HUES6 (cell line): ENCODE measurements around the gene TUFT1.

ENCODE experiments used
- H3K27ac ChIP-seq: 2 replicates; pipeline ENCODE4 v1.7.0; 2013; ENCODE audit warnings: low read depth, mild to moderate bottlenecking, low read length, inconsistent platforms
- H3K27me3 ChIP-seq: 2 replicates; pipeline ENCODE4 v1.6.1; 2013; ENCODE audit warnings: low read length; ENCODE audit not compliant: control insufficient read depth, insufficient read depth
- H3K36me3 ChIP-seq: 2 replicates; pipeline ENCODE4 v1.6.1; 2013; ENCODE audit warnings: low read length; ENCODE audit not compliant: control insufficient read depth, insufficient read depth
- H3K4me1 ChIP-seq: 2 replicates; pipeline ENCODE4 v1.6.1; 2013; ENCODE audit warnings: low read length; ENCODE audit not compliant: control insufficient read depth, insufficient read depth
- H3K4me3 ChIP-seq: 2 replicates; pipeline ENCODE4 v1.5.1; 2013; ENCODE audit warnings: low read depth, low read length
- H3K9ac ChIP-seq: one replicate; pipeline ENCODE4 v1.6.1; 2013; ENCODE audit warnings: mild to moderate bottlenecking, low read length
- H3K9me3 ChIP-seq: 2 replicates; pipeline ENCODE4 v1.6.1; 2013; ENCODE audit warnings: low read depth, low read length; ENCODE audit not compliant: control insufficient read depth, insufficient read depth

Gene TUFT1

GRCh38 chr1:151556052-151556451 lies 15.9 kb downstream of the TUFT1 start:
- Histone ChIP-seq H3K27me3 (no peaks in the 10 kb centered on the region), H3K9me3 (no peaks in the 10 kb centered on the region), H3K4me3 (no peak overlapping the region), H3K9ac (no peak overlapping the region), H3K27ac (no peak overlapping the region), H3K36me3 (no peaks in the 10 kb centered on the region), H3K4me1 (no peaks in the 10 kb centered on the region)

- H3K27me3 ChIP-seq: no peaks in the 10 kb centered on the region
- H3K4me3 ChIP-seq: no peak overlapping the region
- H3K9ac ChIP-seq: no peak overlapping the region
- H3K27ac ChIP-seq: no peak overlapping the region
- peaks cover 31% of the 10 kb centered on the region for H3K36me3 ChIP-seq
- H3K4me1 ChIP-seq: peaks cover 4% of the 10 kb centered on the region; the same call in 1 of the 2 replicates
- no peaks in the 10 kb centered on the region for H3K9me3 ChIP-seq
Observed at GRCh38 chr1:151562661-151563060, 22.6 kb downstream of the TUFT1 start.

- Histone ChIP-seq H3K4me1 (peaks cover 4% of the 10 kb centered on the region; the same call in 1 of the 2 replicates), H3K4me3 (no peak overlapping the region), H3K27me3 (no peaks in the 10 kb centered on the region), H3K36me3 (peaks cover 32% of the 10 kb centered on the region), H3K9ac (no peak overlapping the region), H3K9me3 (no peaks in the 10 kb centered on the region), H3K27ac (no peak overlapping the region)
Observed at GRCh38 chr1:151563376-151563775, 23.3 kb downstream of the TUFT1 start.

- Histone ChIP-seq H3K36me3 (peaks cover 51% of the 10 kb centered on the region), H3K27me3 (no peaks in the 10 kb centered on the region), H3K4me1 (peaks cover 4% of the 10 kb centered on the region; the same call in 1 of the 2 replicates), H3K9me3 (no peaks in the 10 kb centered on the region), H3K9ac (no peak overlapping the region), H3K27ac (no peak overlapping the region), H3K4me3 (no peak overlapping the region)
Observed at GRCh38 chr1:151565502-151566189, 25.5 kb downstream of the TUFT1 start.

GRCh38 chr1:151568626-151569088 lies 28.5 kb downstream of the TUFT1 start:
- Histone ChIP-seq H3K9ac (no peak overlapping the region), H3K4me1 (peaks cover 4% of the 10 kb centered on the region; the same call in 1 of the 2 replicates), H3K27ac (no peak overlapping the region), H3K36me3 (peaks cover 53% of the 10 kb centered on the region), H3K4me3 (no peak overlapping the region), H3K27me3 (no peaks in the 10 kb centered on the region), H3K9me3 (no peaks in the 10 kb centered on the region)

- no peak overlapping the region for H3K27ac ChIP-seq
- H3K4me3 ChIP-seq: no peak overlapping the region
- no peaks in the 10 kb centered on the region for H3K9me3 ChIP-seq
- no peaks in the 10 kb centered on the region for H3K27me3 ChIP-seq
- no peak overlapping the region for H3K9ac ChIP-seq
- H3K36me3 ChIP-seq: peaks cover 60% of the 10 kb centered on the region
- no peaks in the 10 kb centered on the region for H3K4me1 ChIP-seq
Observed at GRCh38 chr1:151570819-151571218, 30.7 kb downstream of the TUFT1 start.

- no peaks in the 10 kb centered on the region for H3K9me3 ChIP-seq
- no peaks in the 10 kb centered on the region for H3K27me3 ChIP-seq
- H3K4me3 ChIP-seq: no peak overlapping the region
- no peak overlapping the region for H3K9ac ChIP-seq
- peaks cover 57% of the 10 kb centered on the region for H3K36me3 ChIP-seq
- H3K4me1 ChIP-seq: peaks cover 7% of the 10 kb centered on the region
- H3K27ac ChIP-seq: no peak overlapping the region
Observed at GRCh38 chr1:151574575-151575529, 34.7 kb downstream of the TUFT1 start.

- Histone ChIP-seq H3K9me3 (no peaks in the 10 kb centered on the region), H3K27me3 (no peaks in the 10 kb centered on the region), H3K36me3 (peaks cover 68% of the 10 kb centered on the region), H3K4me3 (no peak overlapping the region), H3K27ac (no peak overlapping the region), H3K4me1 (peaks cover 7% of the 10 kb centered on the region), H3K9ac (no peak overlapping the region)
Observed at GRCh38 chr1:151577173-151577572, 37.1 kb downstream of the TUFT1 start.

- H3K9me3 ChIP-seq: no peaks in the 10 kb centered on the region
- H3K27ac ChIP-seq: no peak overlapping the region
- no peaks in the 10 kb centered on the region for H3K27me3 ChIP-seq
- H3K36me3 ChIP-seq: peaks cover 66% of the 10 kb centered on the region
- H3K4me1 ChIP-seq: peaks cover 7% of the 10 kb centered on the region
- no peak overlapping the region for H3K9ac ChIP-seq
- no peak overlapping the region for H3K4me3 ChIP-seq
Observed at GRCh38 chr1:151578941-151579340, 38.8 kb downstream of the TUFT1 start.

- Histone ChIP-seq H3K36me3 (peaks cover 59% of the 10 kb centered on the region), H3K27ac (no peak overlapping the region), H3K9ac (no peak overlapping the region), H3K9me3 (no peaks in the 10 kb centered on the region), H3K4me1 (peaks cover 7% of the 10 kb centered on the region), H3K27me3 (no peaks in the 10 kb centered on the region), H3K4me3 (no peak overlapping the region)
Observed at GRCh38 chr1:151579436-151580225, 39.5 kb downstream of the TUFT1 start.
